ENCODE results near the gene FRAS1. TPM values are rescaled to one million over a fixed set of nuclear protein-coding genes. Genes with fewer than 3 reads are reported as not detected.

Gene FRAS1
- total and polyA plus RNA-seq, 2 of the 8 experiments (the other 6 are each of a cell fraction or from before 2014, with no cell fraction given): 38.5 to 109 TPM

DNA sequence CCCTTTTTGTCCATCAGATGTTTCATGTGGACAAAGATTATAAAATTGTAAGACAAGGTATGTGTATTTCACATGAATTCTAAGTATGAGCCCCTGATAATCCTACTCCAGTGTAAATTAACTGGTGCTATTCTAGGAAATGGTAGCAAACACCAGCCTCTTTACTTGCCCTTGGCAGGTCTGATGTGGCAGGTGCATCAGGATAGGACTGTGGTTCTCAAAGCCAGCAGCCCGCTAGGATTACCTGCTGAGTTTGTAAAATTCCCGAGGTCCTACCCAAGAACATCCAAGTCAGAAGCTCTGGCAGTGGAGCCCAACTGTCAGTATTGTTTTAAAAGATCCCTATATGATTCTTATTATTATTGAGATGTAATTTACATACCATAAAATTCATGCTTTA is 320.4 kb downstream of the FRAS1 start (continued):
- TF ChIP-seq, protein P1, sequence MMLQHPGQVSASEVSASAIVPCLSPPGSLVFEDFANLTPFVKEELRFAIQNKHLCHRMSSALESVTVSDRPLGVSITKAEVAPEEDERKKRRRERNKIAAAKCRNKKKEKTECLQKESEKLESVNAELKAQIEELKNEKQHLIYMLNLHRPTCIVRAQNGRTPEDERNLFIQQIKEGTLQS (IDR thresholded peaks at IDR 0.05; ENCODE audit: insufficient read depth, low read depth, low read length): no peak

Data from H1 (cell line).